Tibial nerve (tissue), 4 donors: ENCODE measurements around the gene ATP1B3.
"Not testable (repeated sequence)": the region's sequence is repeated elsewhere in the genome, so short reads cannot be mapped to it uniquely, and the experiment has no call there.

Experiments
- EP300 ChIP-seq, 2 donors: sonication (generic); formaldehyde crosslinking; IDR thresholded peaks; one replicate each; pipeline ENCODE4 v1.6.1; 2017; ENCODE audit warnings: antibody characterized with exemption in 2 of 2, mild to moderate bottlenecking in 1 of 2
- POLR2A ChIP-seq, 2 donors: fragments of 450-650 bp; IDR thresholded peaks; one replicate each; pipeline ENCODE4 v1.6.1; 2017; ENCODE audit warnings: antibody characterized with exemption in 2 of 2, mild to moderate bottlenecking in 2 of 2, moderate library complexity in 2 of 2
- TF ChIP-seq, protein P1 (sequence below), 5 experiments: fragments of 200-600 bp in 3 of 5; fragments of 450-650 bp in 2 of 5; sonication (generic) in 3 of 5; IDR thresholded peaks; one replicate each; pipeline ENCODE4 v1.5.1; 2016 to 2019; ENCODE audit warnings: antibody characterized with exemption in 5 of 5, mild to moderate bottlenecking in 3 of 5, moderate library complexity in 2 of 5

- TF ChIP-seq EP300, POLR2A (IDR thresholded peaks at IDR 0.05): not testable (repeated sequence)
- TF ChIP-seq, protein P1, sequence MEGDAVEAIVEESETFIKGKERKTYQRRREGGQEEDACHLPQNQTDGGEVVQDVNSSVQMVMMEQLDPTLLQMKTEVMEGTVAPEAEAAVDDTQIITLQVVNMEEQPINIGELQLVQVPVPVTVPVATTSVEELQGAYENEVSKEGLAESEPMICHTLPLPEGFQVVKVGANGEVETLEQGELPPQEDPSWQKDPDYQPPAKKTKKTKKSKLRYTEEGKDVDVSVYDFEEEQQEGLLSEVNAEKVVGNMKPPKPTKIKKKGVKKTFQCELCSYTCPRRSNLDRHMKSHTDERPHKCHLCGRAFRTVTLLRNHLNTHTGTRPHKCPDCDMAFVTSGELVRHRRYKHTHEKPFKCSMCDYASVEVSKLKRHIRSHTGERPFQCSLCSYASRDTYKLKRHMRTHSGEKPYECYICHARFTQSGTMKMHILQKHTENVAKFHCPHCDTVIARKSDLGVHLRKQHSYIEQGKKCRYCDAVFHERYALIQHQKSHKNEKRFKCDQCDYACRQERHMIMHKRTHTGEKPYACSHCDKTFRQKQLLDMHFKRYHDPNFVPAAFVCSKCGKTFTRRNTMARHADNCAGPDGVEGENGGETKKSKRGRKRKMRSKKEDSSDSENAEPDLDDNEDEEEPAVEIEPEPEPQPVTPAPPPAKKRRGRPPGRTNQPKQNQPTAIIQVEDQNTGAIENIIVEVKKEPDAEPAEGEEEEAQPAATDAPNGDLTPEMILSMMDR (IDR thresholded peaks at IDR 0.05): not testable (repeated sequence)
These were observed 28.2 kb upstream of the ATP1B3 start for GRCh38 chr3:141848159-141848748.
